RWPE1 (cell line): Measurements from ENCODE around the gene CHKB.
"Not testable (repeated sequence)": the region's sequence is repeated elsewhere in the genome, so short reads cannot be mapped to it uniquely, and the experiment has no call there.

Experiments used
- CTCF ChIA-PET: fragments of 350-600 bp; sonication (Branson Sonifier 250); formaldehyde crosslinking; extraction: SDS; loops from one replicate; lab custom pipeline; 2021; lab: Yijun Ruan, JAX
- POLR2A ChIA-PET: fragments of 400-600 bp; formaldehyde crosslinking; extraction: SDS; loops from one replicate; lab custom pipeline; 2020; ENCODE audit warnings: antibody characterized with exemption; ENCODE audit not compliant: low non-redundant PET; lab: Yijun Ruan, JAX
- DNase-seq: peaks from one replicate; pipeline ENCODE4 v3.0.0; 2012; ENCODE audit warnings: low spot score
- H3K27ac ChIP-seq: fragments of 450-650 bp; 2 replicates; pipeline ENCODE4 v1.5.1; 2017
- TF ChIP-seq, protein P1 (sequence below): fragments of 450-650 bp; conservative IDR thresholded peaks from 2 replicates; pipeline ENCODE4 v1.5.1; 2017; ENCODE audit warnings: low read depth, mild to moderate bottlenecking

Gene CHKB

DNA sequence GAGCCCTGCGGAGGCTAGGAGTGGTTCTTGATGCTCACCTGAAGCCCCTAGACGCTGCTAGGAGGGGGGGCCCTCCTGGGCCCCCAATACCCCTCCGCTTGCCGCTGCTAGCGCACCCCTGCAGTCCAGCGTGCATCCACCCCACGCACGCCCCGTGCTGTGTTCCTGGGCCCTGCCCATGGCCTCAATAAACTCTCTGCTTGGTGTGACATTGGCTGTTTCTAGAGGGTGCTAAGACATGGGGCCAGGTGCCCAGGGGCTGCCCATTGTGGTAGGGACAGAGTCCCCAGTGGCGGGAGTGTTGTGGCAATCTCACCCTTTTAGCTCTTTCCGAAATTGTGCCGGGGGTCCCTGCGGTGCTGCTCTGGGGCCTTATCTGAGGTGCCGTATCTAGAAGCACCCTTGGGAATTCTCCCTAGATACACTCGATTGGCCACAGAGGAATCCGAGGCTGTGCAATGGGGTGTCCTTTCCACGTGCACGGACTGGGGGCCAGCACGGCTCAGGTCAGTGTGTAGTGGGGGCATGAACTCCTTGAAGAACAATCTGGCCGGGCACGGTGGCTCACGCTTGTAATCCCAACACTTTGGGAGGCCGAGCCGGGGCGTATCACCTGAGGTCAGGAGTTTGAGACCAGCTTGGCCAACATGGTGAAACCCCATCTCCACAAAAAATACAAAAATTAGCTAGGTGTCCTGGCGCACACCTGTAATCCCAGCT lies 28.9 kb upstream of the CHKB start:
- 0 out of 2 replicates have a peak overlapping the region, but pooled peaks have one; percentile 17 for H3K27ac ChIP-seq
- ChIA-PET POLR2A (no interaction called here), CTCF (no interaction called here)
- TF ChIP-seq, protein P1, sequence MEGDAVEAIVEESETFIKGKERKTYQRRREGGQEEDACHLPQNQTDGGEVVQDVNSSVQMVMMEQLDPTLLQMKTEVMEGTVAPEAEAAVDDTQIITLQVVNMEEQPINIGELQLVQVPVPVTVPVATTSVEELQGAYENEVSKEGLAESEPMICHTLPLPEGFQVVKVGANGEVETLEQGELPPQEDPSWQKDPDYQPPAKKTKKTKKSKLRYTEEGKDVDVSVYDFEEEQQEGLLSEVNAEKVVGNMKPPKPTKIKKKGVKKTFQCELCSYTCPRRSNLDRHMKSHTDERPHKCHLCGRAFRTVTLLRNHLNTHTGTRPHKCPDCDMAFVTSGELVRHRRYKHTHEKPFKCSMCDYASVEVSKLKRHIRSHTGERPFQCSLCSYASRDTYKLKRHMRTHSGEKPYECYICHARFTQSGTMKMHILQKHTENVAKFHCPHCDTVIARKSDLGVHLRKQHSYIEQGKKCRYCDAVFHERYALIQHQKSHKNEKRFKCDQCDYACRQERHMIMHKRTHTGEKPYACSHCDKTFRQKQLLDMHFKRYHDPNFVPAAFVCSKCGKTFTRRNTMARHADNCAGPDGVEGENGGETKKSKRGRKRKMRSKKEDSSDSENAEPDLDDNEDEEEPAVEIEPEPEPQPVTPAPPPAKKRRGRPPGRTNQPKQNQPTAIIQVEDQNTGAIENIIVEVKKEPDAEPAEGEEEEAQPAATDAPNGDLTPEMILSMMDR = no peak
- DNase-seq = no peak

DNA sequence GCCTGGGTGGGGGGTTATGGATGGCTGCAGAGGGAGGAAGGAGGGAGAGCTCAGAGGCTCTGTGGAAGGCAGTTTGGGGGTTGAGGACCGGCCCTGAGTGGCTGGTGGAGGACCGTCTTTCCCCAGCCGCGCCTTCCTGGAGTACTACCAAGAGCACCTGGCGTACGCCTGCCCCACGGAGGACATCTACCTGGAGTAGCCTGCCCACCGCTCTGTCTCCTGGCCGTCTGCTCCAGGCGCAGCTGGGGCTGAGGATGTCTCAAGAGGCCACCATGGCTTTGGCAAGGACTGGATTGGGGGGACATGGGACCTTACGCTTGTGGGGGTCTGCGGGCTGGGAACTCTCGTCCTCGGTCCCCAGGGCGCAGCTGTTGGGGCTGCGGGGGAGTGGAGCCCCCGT lies 27.9 kb upstream of the CHKB start:
- DNase-seq = no peak
- POLR2A ChIA-PET = no interaction called here
- CTCF ChIA-PET = no interaction called here
- H3K27ac ChIP-seq = no peak overlapping the region
- TF ChIP-seq, protein P1 = no peak

DNA sequence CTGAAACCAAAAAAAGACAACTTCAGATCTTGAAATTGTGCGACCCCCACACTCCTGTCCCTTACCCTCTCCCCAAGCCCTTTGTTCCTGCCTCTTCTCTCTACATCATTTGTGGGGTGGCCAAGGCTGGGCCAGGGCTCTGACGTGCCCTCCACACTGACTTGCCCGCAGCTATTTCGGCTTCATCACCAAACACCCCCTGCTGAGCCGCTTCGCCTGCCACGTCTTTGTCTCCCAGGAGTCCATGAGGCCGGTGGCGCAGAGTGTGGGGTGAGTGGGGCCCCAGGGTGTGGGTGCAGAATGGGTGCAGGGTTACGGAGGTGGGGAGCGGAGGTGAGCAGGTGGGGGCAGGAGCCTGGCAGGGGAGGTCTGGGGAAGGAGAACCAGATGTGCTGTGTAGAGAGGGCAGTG lies 27.4 kb upstream of the CHKB start:
- DNase-seq = no peak
- H3K27ac ChIP-seq = no peak overlapping the region
- CTCF ChIA-PET = no interaction called here
- POLR2A ChIA-PET = no interaction called here
- TF ChIP-seq, protein P1 = no peak

DNA sequence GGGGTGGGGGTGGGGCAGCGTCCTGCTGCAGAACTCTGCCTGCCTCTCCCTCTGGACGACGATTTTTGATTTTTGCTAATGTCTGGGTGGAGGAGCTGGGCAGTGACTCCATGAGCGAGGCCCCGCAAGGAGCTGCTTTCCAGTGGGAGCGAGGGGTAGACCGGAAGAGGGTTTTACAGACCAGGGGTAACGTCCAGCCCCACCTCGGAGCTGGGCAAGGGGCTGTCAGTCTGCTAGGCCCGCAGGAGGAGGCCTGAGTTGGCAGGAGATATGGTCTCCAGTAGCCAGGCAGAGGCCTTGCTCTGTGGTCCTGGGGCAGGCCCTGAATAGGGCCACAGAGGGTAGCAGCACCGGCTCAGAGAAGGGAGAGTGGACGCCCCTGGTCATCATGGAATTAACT lies 26.9 kb upstream of the CHKB start:
- H3K27ac ChIP-seq = no peak overlapping the region
- ChIA-PET CTCF (no interaction called here), POLR2A (no interaction called here)
- DNase-seq = no peak
- TF ChIP-seq, protein P1 = no peak

DNA sequence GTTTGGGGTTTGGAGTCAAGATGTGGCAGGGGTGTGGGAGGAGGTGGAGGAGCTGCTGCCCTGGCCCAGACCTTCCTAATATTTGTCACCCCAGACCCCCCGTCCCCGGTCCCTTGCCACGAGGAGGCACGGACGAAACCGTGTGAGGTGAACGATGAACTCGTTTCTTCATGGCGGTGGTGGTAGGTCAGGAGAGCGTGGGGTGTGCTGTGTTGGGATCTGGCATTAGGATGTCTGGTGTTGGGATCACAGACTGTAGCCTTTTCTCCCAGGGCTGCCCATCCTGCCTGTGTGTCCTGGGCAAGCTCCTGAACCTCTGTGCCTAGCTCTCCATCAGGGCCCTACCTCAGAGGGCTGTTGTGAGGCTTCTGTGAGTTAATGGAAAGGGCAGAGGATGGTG lies 26.3 kb upstream of the CHKB start:
- TF ChIP-seq, protein P1 = no peak
- ChIA-PET POLR2A (no interaction called here), CTCF (no interaction called here)
- H3K27ac ChIP-seq = no peak overlapping the region
- DNase-seq = no peak

DNA sequence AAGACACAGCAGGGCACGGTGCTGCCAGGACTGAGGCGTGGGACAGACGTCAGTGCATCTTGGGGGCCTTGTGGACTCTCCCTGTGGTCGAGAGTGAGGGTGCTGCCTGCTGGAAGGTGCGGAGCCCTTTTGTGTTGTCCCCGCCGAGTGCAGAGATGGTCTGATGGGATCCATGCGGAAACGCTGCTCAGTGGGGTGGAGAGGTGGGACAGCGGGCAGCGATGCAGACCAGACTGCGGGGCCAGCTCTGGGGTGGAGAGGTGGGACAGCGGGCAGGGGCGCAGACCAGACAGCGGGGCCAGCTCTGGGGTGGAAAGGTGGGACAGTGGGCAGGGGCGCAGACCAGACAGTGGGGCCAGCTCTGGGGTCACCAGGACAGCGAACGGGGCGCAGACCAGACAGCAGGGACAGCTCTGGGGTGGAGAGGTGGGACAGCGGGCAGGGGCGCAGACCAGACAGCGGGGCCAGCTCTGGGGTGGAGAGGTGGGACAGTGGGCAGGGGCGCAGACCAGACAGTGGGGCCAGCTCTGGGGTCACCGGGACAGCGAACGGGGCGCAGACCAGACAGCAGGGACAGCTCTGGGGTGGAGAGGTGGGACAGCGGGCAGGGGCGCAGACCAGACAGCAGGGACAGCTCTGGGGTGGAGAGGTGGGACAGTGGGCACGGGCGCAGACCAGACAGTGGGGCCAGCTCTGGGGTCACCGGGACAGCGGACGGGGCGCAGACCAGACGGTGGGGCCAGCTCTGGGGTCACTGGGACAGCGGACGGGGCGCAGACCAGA lies 25.6 kb upstream of the CHKB start:
- CTCF ChIA-PET, POLR2A ChIA-PET, DNase-seq, H3K27ac ChIP-seq: not testable (repeated sequence)

DNA sequence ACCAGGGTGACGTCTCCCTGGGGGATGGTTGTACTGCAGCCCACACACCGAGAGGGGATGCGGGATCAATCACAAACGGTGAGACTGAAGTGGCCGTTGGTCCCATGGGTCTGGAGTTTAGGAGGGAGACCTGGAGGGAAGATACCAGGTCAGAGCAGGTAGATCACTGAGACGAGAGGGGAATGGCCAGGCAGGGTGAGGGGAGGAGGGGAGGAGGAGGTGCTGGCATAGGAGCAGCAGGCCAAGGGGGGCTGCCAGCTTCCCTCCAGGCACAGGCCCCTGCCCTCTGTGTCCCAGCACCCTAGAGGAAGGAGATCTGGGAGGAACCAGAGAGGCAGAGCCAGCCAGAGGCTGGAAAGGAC lies 25.0 kb upstream of the CHKB start:
- ChIA-PET POLR2A (no interaction called here), CTCF (no interaction called here)
- no peak for DNase-seq
- TF ChIP-seq, protein P1 = no peak
- H3K27ac ChIP-seq = no peak overlapping the region
